HUES64 (cell line): ENCODE data around the gene SETD3.

Source experiments
- H3K27ac ChIP-seq: 2 replicates; pipeline ENCODE4 v1.7.0; 2013; ENCODE audit warnings: low read depth, low read length, inconsistent platforms
- H3K27me3 ChIP-seq: 2 replicates; pipeline ENCODE4 v1.6.1; 2013; ENCODE audit warnings: mild to moderate bottlenecking, low read length; ENCODE audit not compliant: insufficient read depth
- H3K36me3 ChIP-seq: 2 replicates; pipeline ENCODE4 v1.6.1; 2013; ENCODE audit warnings: mild to moderate bottlenecking, low read length; ENCODE audit not compliant: insufficient read depth
- H3K4me1 ChIP-seq: 2 replicates; pipeline ENCODE4 v1.6.1; 2013; ENCODE audit warnings: mild to moderate bottlenecking, low read length, moderate library complexity; ENCODE audit not compliant: insufficient read depth
- H3K4me3 ChIP-seq: 2 replicates; pipeline ENCODE4 v1.5.1; 2013; ENCODE audit warnings: mild to moderate bottlenecking, low read length, moderate library complexity
- H3K9ac ChIP-seq: 2 replicates; pipeline ENCODE4 v1.6.1; 2013; ENCODE audit warnings: mild to moderate bottlenecking, low read depth, low read length
- H3K9me3 ChIP-seq: 2 replicates; pipeline ENCODE4 v1.6.1; 2013; ENCODE audit warnings: low read depth, low read length; ENCODE audit not compliant: insufficient read depth
- WGBS: fragments of 150-250, 120-280 bp; methylation state at CpG from one replicate; pipeline ENCODE4 v1.1.7; 2013; ENCODE audit warnings: missing lambda C conversion rate; 5-methylcytosine and 5-hydroxymethylcytosine counted together

The SETD3 gene

GRCh38 chr14:99522025-99522401, 41.4 kb upstream of the SETD3 start:
- H3K36me3 ChIP-seq, result no peaks in the 10 kb centered on the region
- peaks cover 32% of the 10 kb centered on the region for H3K4me1 ChIP-seq
- H3K4me3 ChIP-seq, result no peak overlapping the region
- no peaks in the 10 kb centered on the region for H3K27me3 ChIP-seq
- H3K9me3 ChIP-seq, result no peaks in the 10 kb centered on the region
- no peak overlapping the region; the same call in 1 of the 2 replicates for H3K9ac ChIP-seq
- 77% methylated on average over 18 of the region's 18 CpGs for WGBS
- H3K27ac ChIP-seq, result peak overlapping the region; percentile 88

GRCh38 chr14:99521176-99522024, 40.7 kb upstream of the SETD3 start:
- H3K4me3 ChIP-seq, result no peak overlapping the region
- H3K9me3 ChIP-seq, result no peaks in the 10 kb centered on the region
- no peak overlapping the region for H3K9ac ChIP-seq
- no peaks in the 10 kb centered on the region for H3K36me3 ChIP-seq
- peak overlapping the region; percentile 88; the same call in 1 of the 2 replicates for H3K27ac ChIP-seq
- no peaks in the 10 kb centered on the region for H3K27me3 ChIP-seq
- 90% methylated on average over 25 of the region's 25 CpGs for WGBS
- peaks cover 32% of the 10 kb centered on the region for H3K4me1 ChIP-seq

- Histone ChIP-seq H3K27ac (no peak overlapping the region), H3K36me3 (no peaks in the 10 kb centered on the region)
These were observed 40.0 kb upstream of the SETD3 start for GRCh38 chr14:99520571-99521081.

GRCh38 chr14:99519931-99520421, 39.3 kb upstream of the SETD3 start:
- no peaks in the 10 kb centered on the region for H3K9me3 ChIP-seq
- no peaks in the 10 kb centered on the region for H3K27me3 ChIP-seq
- no peak overlapping the region for H3K4me3 ChIP-seq
- H3K27ac ChIP-seq, result no peak overlapping the region
- no peaks in the 10 kb centered on the region for H3K36me3 ChIP-seq
- peaks cover 29% of the 10 kb centered on the region for H3K4me1 ChIP-seq
- H3K9ac ChIP-seq, result no peak overlapping the region
- 87% methylated on average over 6 of the region's 6 CpGs for WGBS

More at GRCh38 chr14:99520571-99521081, 40.0 kb upstream of the SETD3 start:
- no peak overlapping the region for H3K4me3 ChIP-seq
- H3K4me1 ChIP-seq, result peaks cover 32% of the 10 kb centered on the region
- H3K9me3 ChIP-seq, result no peaks in the 10 kb centered on the region
- WGBS, result 85% methylated on average over 11 of the region's 11 CpGs
- H3K9ac ChIP-seq, result no peak overlapping the region
- no peaks in the 10 kb centered on the region for H3K27me3 ChIP-seq

- Histone ChIP-seq H3K9me3 (no peaks in the 10 kb centered on the region), H3K4me3 (no peak overlapping the region), H3K9ac (no peak overlapping the region), H3K36me3 (no peaks in the 10 kb centered on the region), H3K27me3 (no peaks in the 10 kb centered on the region), H3K4me1 (peaks cover 23% of the 10 kb centered on the region), H3K27ac (no peak overlapping the region)
- WGBS, result 94% methylated on average over 8 of the region's 8 CpGs
These were observed 38.8 kb upstream of the SETD3 start for GRCh38 chr14:99519347-99519881.

GRCh38 chr14:99518441-99519346, 38.0 kb upstream of the SETD3 start:
- Histone ChIP-seq H3K27ac (no peak overlapping the region), H3K36me3 (no peaks in the 10 kb centered on the region; the same call in 1 of the 2 replicates), H3K9me3 (no peaks in the 10 kb centered on the region), H3K9ac (no peak overlapping the region), H3K27me3 (no peaks in the 10 kb centered on the region), H3K4me3 (no peak overlapping the region), H3K4me1 (peaks cover 17% of the 10 kb centered on the region)
- 47% methylated on average over 20 of the region's 21 CpGs for WGBS

GRCh38 chr14:99517643-99518381, 37.2 kb upstream of the SETD3 start:
- WGBS, result 73% methylated on average over 16 of the region's 16 CpGs
- no peaks in the 10 kb centered on the region for H3K9me3 ChIP-seq
- H3K4me1 ChIP-seq, result peaks cover 9% of the 10 kb centered on the region
- H3K27me3 ChIP-seq, result no peaks in the 10 kb centered on the region
- H3K27ac ChIP-seq, result no peak overlapping the region
- no peaks in the 10 kb centered on the region; the same call in 1 of the 2 replicates for H3K36me3 ChIP-seq
- no peak overlapping the region for H3K4me3 ChIP-seq
- no peak overlapping the region for H3K9ac ChIP-seq

GRCh38 chr14:99516871-99517642, 36.4 kb upstream of the SETD3 start:
- H3K9ac ChIP-seq, result no peak overlapping the region
- H3K4me1 ChIP-seq, result peaks cover 1% of the 10 kb centered on the region; the same call in 1 of the 2 replicates
- H3K27me3 ChIP-seq, result no peaks in the 10 kb centered on the region
- H3K27ac ChIP-seq, result no peak overlapping the region
- WGBS, result 91% methylated on average over 14 of the region's 14 CpGs
- H3K4me3 ChIP-seq, result no peak overlapping the region
- H3K36me3 ChIP-seq, result no peaks in the 10 kb centered on the region; the same call in 1 of the 2 replicates
- H3K9me3 ChIP-seq, result no peaks in the 10 kb centered on the region

- Histone ChIP-seq H3K4me3 (no peak overlapping the region), H3K9me3 (no peaks in the 10 kb centered on the region), H3K9ac (no peak overlapping the region), H3K27me3 (no peaks in the 10 kb centered on the region), H3K27ac (no peak overlapping the region), H3K4me1 (no peaks in the 10 kb centered on the region), H3K36me3 (peaks cover 7% of the 10 kb centered on the region)
- WGBS, result 94% methylated on average over 24 of the region's 24 CpGs
These were observed 35.7 kb upstream of the SETD3 start for GRCh38 chr14:99516156-99516870.
